A549 (cell line): ENCODE measurements around the gene C8B. TPM values are rescaled to one million over a fixed set of nuclear protein-coding genes. Genes with fewer than 3 reads are reported as not detected.

Source experiments
- ATAC-seq, 2 experiments: fragments of 200-7000 bp in 1 of 2; fragments of >200 bp in 1 of 2; cut with Nextera tagmentation in 1 of 2; cut with Tn5 transposase in 1 of 2; 3 replicates each; pipeline versions ENCODE4 v1.8.0 to v1.9.1; 2018 to 2020; ENCODE audit warnings: mild to moderate bottlenecking in 1 of 2, moderate library complexity in 1 of 2
- CTCF ChIA-PET: fragments of 300-600 bp; sonication (Branson Sonifier 250); formaldehyde crosslinking; extraction: SDS; loops from one replicate; lab custom pipeline; 2021; ENCODE audit warnings: antibody characterized with exemption, inconsistent platforms; lab: Yijun Ruan, JAX
- POLR2A ChIA-PET: fragments of 350-600 bp; formaldehyde crosslinking; extraction: SDS; loops from one replicate; lab custom pipeline; 2021; ENCODE audit warnings: antibody characterized with exemption, inconsistent platforms; lab: Yijun Ruan, JAX
- DNase-seq, 2 experiments: peaks; one replicate each; pipeline versions ENCODE4 v3.0.0 to v3.0.0-alpha.2; 2011 to 2016; ENCODE audit warnings: low read depth in 1 of 2, low spot score in 1 of 2
- FAIRE-seq: peaks from 2 replicates; lab custom pipeline; 2011; peaks lifted over from hg19 to GRCh38; lab: Jason Lieb, UNC
- H3K27ac ChIP-seq, 2 experiments: fragments of >200 bp; sonication (Bioruptor Twin); formaldehyde crosslinking; 3 replicates each; pipeline ENCODE4 v1.5.1; 2016 to 2017
- H3K4me1 ChIP-seq: fragments of >200 bp; sonication (Bioruptor Twin); formaldehyde crosslinking; 3 replicates; pipeline ENCODE4 v1.6.1; 2016
- H3K4me2 ChIP-seq: fragments of >200 bp; sonication (Bioruptor Twin); formaldehyde crosslinking; 3 replicates; pipeline ENCODE4 v1.6.1; 2016
- H3K4me3 ChIP-seq: fragments of >200 bp; sonication (Bioruptor Twin); formaldehyde crosslinking; 3 replicates; pipeline ENCODE4 v1.5.1; 2016
- H3K9me3 ChIP-seq: fragments of >200 bp; sonication (Bioruptor Twin); formaldehyde crosslinking; 3 replicates; pipeline ENCODE4 v1.6.1; 2016
- BCL3 ChIP-seq: fragments of >200 bp; sonication (Bioruptor Twin); formaldehyde crosslinking; IDR thresholded peaks from 3 replicates; pipeline ENCODE4 v1.6.1; 2016
- CBX8 ChIP-seq: fragments of 200-600 bp; sonication (generic); IDR thresholded peaks from 2 replicates; pipeline ENCODE4 v1.6.1; 2016
- CEBPB ChIP-seq, 2 experiments: fragments of >200 bp in 1 of 2; sonication (Bioruptor Twin) in 1 of 2; formaldehyde crosslinking in 1 of 2; IDR thresholded peaks; 2 replicates each; pipeline ENCODE4 v1.6.1; 2012 to 2016
- CHD4 ChIP-seq: fragments of 200-600 bp; sonication (generic); IDR thresholded peaks from 2 replicates; pipeline ENCODE4 v1.6.1; 2016; ENCODE audit warnings: antibody characterized with exemption, mild to moderate bottlenecking, borderline replicate concordance
- FOSL2 ChIP-seq, 2 experiments: fragments of 450-650 bp in 1 of 2; fragments of >200 bp in 1 of 2; sonication (Bioruptor Twin) in 1 of 2; formaldehyde crosslinking; IDR thresholded peaks; 2 replicates each; pipeline versions ENCODE4 v1.5.0 to v1.6.1; 2016 to 2020; ENCODE audit warnings: mild to moderate bottlenecking in 1 of 2, moderate library complexity in 1 of 2
- HOXA7 ChIP-seq: fragments of 250-450 bp; sonication (Bioruptor Pico); IDR thresholded peaks from 2 replicates; pipeline ENCODE4 v1.5.0; 2020; ENCODE audit warnings: mild to moderate bottlenecking, moderate library complexity
- HOXB13 ChIP-seq: fragments of 250-450 bp; sonication (Bioruptor Pico); IDR thresholded peaks from 2 replicates; pipeline ENCODE4 v1.5.0; 2020; ENCODE audit warnings: low read depth, mild to moderate bottlenecking, moderate library complexity
- JUN ChIP-seq, 2 experiments: fragments of >200 bp; sonication (Bioruptor Twin); formaldehyde crosslinking; IDR thresholded peaks; 2 replicates in 1 of 2; 3 replicates in 1 of 2; pipeline ENCODE4 v1.6.1; 2016 to 2017
- JUNB ChIP-seq: fragments of >200 bp; sonication (Bioruptor Twin); formaldehyde crosslinking; IDR thresholded peaks from 2 replicates; pipeline ENCODE4 v1.6.1; 2016
- KDM5A ChIP-seq: fragments of 200-600 bp; sonication (generic); IDR thresholded peaks from 2 replicates; pipeline ENCODE4 v1.6.1; 2016; ENCODE audit warnings: antibody characterized with exemption, mild to moderate bottlenecking
- MAFK ChIP-seq: fragments of 450-650 bp; IDR thresholded peaks from 2 replicates; pipeline ENCODE4 v1.6.1; 2014; ENCODE audit not compliant: partially characterized antibody
- MAZ ChIP-seq: fragments of 150-350 bp; IDR thresholded peaks from 2 replicates; pipeline ENCODE4 v1.6.1; 2014; ENCODE audit warnings: antibody characterized with exemption, low read depth, low read length, borderline replicate concordance
- MYC ChIP-seq: IDR thresholded peaks from 2 replicates; pipeline ENCODE4 v1.6.1; 2012; ENCODE audit warnings: mild to moderate bottlenecking, inconsistent platforms, low read length, improper control_type of control experiment, borderline replicate concordance
- NFE2L2 ChIP-seq: fragments of 150-350 bp; conservative IDR thresholded peaks from 2 replicates; pipeline ENCODE4 v1.6.1; 2014; ENCODE audit warnings: low read length
- NR3C1 ChIP-seq: fragments of >200 bp; sonication (Bioruptor Twin); formaldehyde crosslinking; IDR thresholded peaks from 3 replicates; pipeline ENCODE4 v1.6.1; 2017
- PBX3 ChIP-seq: IDR thresholded peaks from 2 replicates; pipeline ENCODE4 v1.6.1; 2012
- POLR2A ChIP-seq: IDR thresholded peaks from 2 replicates; pipeline ENCODE4 v1.6.1; 2012; ENCODE audit warnings: mild to moderate bottlenecking, low read length
- POLR2AphosphoS2 ChIP-seq: conservative IDR thresholded peaks from 2 replicates; pipeline ENCODE4 v1.6.1; 2012; ENCODE audit warnings: low read length, improper control_type of control experiment, inconsistent platforms
- RAD21 ChIP-seq, 2 experiments: fragments of >200 bp in 1 of 2; sonication (Bioruptor Twin) in 1 of 2; formaldehyde crosslinking in 1 of 2; IDR thresholded peaks in 1 of 2; conservative IDR thresholded peaks in 1 of 2; 2 replicates in 1 of 2; 3 replicates in 1 of 2; pipeline ENCODE4 v1.6.1; 2012 to 2018; ENCODE audit warnings: inconsistent platforms in 1 of 2
- RCOR1 ChIP-seq: fragments of 150-350 bp; IDR thresholded peaks from 2 replicates; pipeline ENCODE4 v1.6.1; 2014; ENCODE audit warnings: antibody characterized with exemption, low read length, low read depth
- RNF2 ChIP-seq: fragments of 200-600 bp; sonication (generic); IDR thresholded peaks from 2 replicates; pipeline ENCODE4 v1.6.1; 2016; ENCODE audit warnings: low read depth, mild to moderate bottlenecking, antibody characterized with exemption, moderate library complexity, borderline replicate concordance
- ZFP36 ChIP-seq: fragments of 450-650 bp; IDR thresholded peaks from 2 replicates; pipeline ENCODE4 v1.6.1; 2014; ENCODE audit warnings: borderline replicate concordance; ENCODE audit not compliant: partially characterized antibody
- ZNF302 ChIP-seq: fragments of 250-450 bp; sonication (Bioruptor Pico); IDR thresholded peaks from 2 replicates; pipeline ENCODE4 v1.9.0; 2021; ENCODE audit warnings: inconsistent platforms, mild to moderate bottlenecking, moderate library complexity
- ZSCAN20 ChIP-seq: fragments of 250-450 bp; sonication (Bioruptor Pico); IDR thresholded peaks from 2 replicates; pipeline ENCODE4 v1.8.0; 2022; ENCODE audit warnings: mild to moderate bottlenecking, moderate library complexity
- WGBS: methylation state at CpG from one replicate; pipeline ENCODE4 v1.1.6; 2017; ENCODE audit errors: missing lambda C conversion rate; 5-methylcytosine and 5-hydroxymethylcytosine counted together
- polyA plus RNA-seq, 4 experiments: library from polyadenylated mRNA; depleted of rRNA in 3 of 4; stranded (reverse); fragments of >200 nt; fragmentation: RNase III in 1 of 4; extraction: RNeasy Plus Mini Kit Qiagen cat#74134 plus additional on column Dnase treatment in 1 of 4; gene quantifications; 2 replicates in 3 of 4; 3 replicates in 1 of 4; pipeline ENCODE4 v1.2.3, GENCODE V29; 2011 to 2017
- TF ChIP-seq, protein P1 (sequence below): fragments of 150-350 bp; IDR thresholded peaks from 2 replicates; pipeline ENCODE4 v1.6.1; 2014; ENCODE audit warnings: low read depth, mild to moderate bottlenecking, low read length
- TF ChIP-seq, protein P2 (sequence below): fragments of 450-650 bp; IDR thresholded peaks from 2 replicates; pipeline ENCODE4 v1.6.1; 2014; ENCODE audit warnings: antibody characterized with exemption

C8B gene
- polyA plus RNA-seq, 2 of the 4 experiments (the other 2 are of a cell fraction) = not detected

- ChIA-PET POLR2A (no interaction called here), CTCF (no interaction called here)
- no peak overlapping the region for H3K27ac ChIP-seq
- 18% methylated on average over 5 of the region's 5 CpGs for WGBS
- no peaks in the 10 kb centered on the region; the same call in 2 of the 3 replicates for H3K9me3 ChIP-seq
- H3K4me3 ChIP-seq = no peak overlapping the region
- no peak for FAIRE-seq
- no peak overlapping the region for H3K4me2 ChIP-seq
- no peak for DNase-seq
- TF ChIP-seq CBX8 = no peak
- TF ChIP-seq RCOR1 = no peak
- H3K4me1 ChIP-seq = no peaks in the 10 kb centered on the region
- no peak for ATAC-seq
These were observed 13.0 kb upstream of the C8B start for GRCh38 chr1:56978819-56979218.

DNA sequence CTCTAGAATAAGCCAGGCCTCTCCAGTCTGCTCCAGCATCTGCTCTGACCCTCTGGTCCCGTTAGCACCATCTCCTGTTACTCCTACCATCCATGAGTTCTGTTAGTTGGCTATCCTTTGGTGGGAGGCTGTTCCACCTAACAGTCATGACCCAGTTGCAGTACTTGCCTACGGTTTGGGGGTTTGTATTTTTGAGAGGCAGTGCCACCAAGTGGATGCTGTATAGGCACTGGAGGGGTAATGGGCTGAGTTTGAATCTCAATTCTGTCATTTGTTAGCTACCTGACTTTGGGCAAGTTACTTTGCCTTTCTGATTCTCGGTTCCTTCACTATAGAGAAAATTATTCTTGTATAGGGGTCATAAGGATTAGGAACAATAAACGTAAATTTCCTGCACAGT, 12.1 kb upstream of the C8B start:
- ChIA-PET POLR2A (no interaction called here), CTCF (no interaction called here)
- FAIRE-seq = no peak
- no peak overlapping the region for H3K4me2 ChIP-seq
- H3K4me3 ChIP-seq = no peak overlapping the region
- ATAC-seq = no peak
- 0% methylated on average over 4 of the region's 4 CpGs for WGBS
- DNase-seq = no peak
- H3K27ac ChIP-seq = no peak overlapping the region
- no peaks in the 10 kb centered on the region for H3K4me1 ChIP-seq
- no peak for TF ChIP-seq ZNF302 (CRISPR knock-in tag)
- no peak for TF ChIP-seq NFE2L2
- TF ChIP-seq, protein P1, sequence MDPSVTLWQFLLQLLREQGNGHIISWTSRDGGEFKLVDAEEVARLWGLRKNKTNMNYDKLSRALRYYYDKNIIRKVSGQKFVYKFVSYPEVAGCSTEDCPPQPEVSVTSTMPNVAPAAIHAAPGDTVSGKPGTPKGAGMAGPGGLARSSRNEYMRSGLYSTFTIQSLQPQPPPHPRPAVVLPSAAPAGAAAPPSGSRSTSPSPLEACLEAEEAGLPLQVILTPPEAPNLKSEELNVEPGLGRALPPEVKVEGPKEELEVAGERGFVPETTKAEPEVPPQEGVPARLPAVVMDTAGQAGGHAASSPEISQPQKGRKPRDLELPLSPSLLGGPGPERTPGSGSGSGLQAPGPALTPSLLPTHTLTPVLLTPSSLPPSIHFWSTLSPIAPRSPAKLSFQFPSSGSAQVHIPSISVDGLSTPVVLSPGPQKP = no peak
- TF ChIP-seq ZFP36 = no peak
- TF ChIP-seq RNF2 = no peak
- no peak for TF ChIP-seq ZSCAN20
- TF ChIP-seq CEBPB (IDR thresholded peaks at IDR 0.05) = no peak
- TF ChIP-seq NR3C1 = no peak
- TF ChIP-seq HOXA7 = no peak
- TF ChIP-seq CHD4 = no peak
- no peak for TF ChIP-seq POLR2A
- TF ChIP-seq MAFK = no peak
- TF ChIP-seq JUNB = no peak
- H3K9me3 ChIP-seq = no peaks in the 10 kb centered on the region; the same call in 2 of the 3 replicates

- FAIRE-seq = no peak
- no peaks in the 10 kb centered on the region; the same call in 2 of the 3 replicates for H3K9me3 ChIP-seq
- no peak for DNase-seq
- CTCF ChIA-PET = no interaction called here
- WGBS = 0% methylated on average over 4 of the region's 4 CpGs
- H3K4me1 ChIP-seq = no peaks in the 10 kb centered on the region
- no peak overlapping the region for H3K4me3 ChIP-seq
- TF ChIP-seq MAZ (no peak), BCL3 (no peak), ZFP36 (no peak), HOXB13 (no peak), CEBPB (IDR thresholded peaks at IDR 0.05) (no peak), POLR2AphosphoS2 (no peak), MAFK (no peak), JUN (IDR thresholded peaks at IDR 0.05) (no peak), HOXA7 (no peak), PBX3 (no peak), KDM5A (no peak), MYC (no peak), FOSL2 (IDR thresholded peaks at IDR 0.05) (no peak), FOSL2 (CRISPR knock-in tag; IDR thresholded peaks at IDR 0.05) (no peak), ZSCAN20 (no peak), RAD21 (conservative IDR thresholded peaks at IDR 0.05 in 1 of 2, IDR thresholded peaks at IDR 0.05 in 1 of 2) (no peak)
- TF ChIP-seq, protein P2, sequence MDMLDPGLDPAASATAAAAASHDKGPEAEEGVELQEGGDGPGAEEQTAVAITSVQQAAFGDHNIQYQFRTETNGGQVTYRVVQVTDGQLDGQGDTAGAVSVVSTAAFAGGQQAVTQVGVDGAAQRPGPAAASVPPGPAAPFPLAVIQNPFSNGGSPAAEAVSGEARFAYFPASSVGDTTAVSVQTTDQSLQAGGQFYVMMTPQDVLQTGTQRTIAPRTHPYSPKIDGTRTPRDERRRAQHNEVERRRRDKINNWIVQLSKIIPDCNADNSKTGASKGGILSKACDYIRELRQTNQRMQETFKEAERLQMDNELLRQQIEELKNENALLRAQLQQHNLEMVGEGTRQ = no peak
- POLR2A ChIA-PET = no interaction called here
- ATAC-seq = no peak
- no peak overlapping the region for H3K27ac ChIP-seq
- H3K4me2 ChIP-seq = no peak overlapping the region
These were observed 9.6 kb upstream of the C8B start for GRCh38 chr1:56975446-56975845.
